HG03571 (cell line): ENCODE data around the gene CD1D.
A peak's percentile ranks its signal among the peaks of the same experiment; 100 is the strongest.
"Not testable (repeated sequence)": the region's sequence is repeated elsewhere in the genome, so short reads cannot be mapped to it uniquely, and the experiment has no call there.

Source experiments
- ATAC-seq: cut with Tn5 transposase; IDR thresholded peaks from one replicate; pipeline ENCODE4 v1.9.1; 2021; ENCODE audit not compliant: unreplicated experiment

CD1D gene

DNA sequence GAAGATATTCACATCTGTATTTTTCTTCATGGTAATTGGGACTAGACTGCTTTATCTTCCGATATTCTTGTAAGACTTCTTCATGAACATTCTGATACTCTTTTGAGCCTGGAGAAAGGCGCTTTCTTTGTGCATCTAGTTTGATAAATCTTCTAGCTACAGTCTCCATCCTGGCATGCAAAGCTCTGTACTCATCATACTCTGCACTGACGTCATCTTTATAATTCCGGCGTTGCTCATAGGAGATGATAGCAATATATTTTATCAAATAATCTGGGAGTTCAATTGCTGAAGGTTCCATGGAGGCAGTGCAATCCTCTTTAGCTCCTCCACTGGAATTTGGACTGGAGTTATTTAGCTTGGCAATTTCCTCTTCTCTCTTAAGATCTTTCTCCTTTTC, 4.8 kb upstream of the CD1D start:
- ATAC-seq, result not testable (repeated sequence)

DNA sequence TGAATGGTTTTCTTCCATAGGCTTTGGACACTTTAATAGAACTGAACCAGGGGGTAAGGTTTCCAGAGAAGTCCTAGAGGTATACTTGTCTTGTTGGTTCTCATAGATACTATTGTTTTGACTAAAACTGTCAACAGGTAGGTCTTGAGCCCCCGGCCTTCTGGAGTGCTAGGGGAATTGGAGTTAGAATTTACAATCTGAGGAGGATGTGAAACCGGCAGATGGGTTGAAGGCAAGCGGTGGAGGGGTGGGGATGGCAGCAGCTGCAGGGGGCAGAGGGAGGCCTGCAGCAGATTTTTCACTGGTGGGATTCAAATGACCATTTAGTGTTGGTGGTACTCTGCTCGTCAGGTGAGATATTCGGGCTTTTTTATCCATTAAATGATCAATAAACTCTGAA, 4.3 kb upstream of the CD1D start:
- no peak for ATAC-seq

DNA sequence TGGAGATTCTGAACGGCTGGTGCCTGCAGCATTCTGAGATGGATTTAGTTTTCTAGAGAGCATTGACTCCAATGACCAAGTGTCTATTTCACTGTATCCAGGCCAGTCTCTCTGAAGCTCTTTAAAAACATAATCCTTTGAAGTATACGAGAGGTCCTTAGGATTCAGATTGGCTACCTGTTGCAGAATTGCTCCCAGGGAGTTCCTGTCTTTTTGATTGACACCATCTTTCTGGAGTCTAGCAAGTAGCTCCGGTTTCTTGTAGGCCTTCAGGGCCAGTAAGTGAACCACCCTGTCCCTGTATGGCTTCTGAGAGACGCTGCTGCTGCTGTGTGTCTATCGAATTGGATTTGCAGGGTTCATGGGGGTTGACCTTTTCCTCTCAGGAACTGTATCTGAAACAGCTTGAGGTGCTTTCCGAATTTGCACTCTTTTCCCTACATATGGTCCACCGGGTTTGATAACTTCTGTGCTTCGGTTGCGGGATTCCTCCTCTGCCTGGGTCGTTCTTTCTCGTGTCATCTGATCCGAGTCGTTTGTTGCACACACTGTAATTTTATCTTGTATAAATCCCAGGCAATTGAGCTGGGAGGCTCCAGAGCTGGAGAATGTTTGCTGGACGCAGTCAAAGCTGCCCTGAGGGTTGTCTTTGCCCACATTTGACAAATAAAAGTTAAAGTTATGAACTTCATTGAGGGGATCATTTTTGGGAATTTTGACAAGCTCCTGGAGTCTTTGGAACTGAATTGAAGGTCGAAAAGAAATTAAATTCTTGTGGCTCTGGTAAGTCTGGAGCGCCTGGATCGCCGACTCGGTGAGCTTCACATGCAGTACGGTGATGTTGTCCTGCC, 3.6 kb upstream of the CD1D start:
- not testable (repeated sequence) for ATAC-seq

DNA sequence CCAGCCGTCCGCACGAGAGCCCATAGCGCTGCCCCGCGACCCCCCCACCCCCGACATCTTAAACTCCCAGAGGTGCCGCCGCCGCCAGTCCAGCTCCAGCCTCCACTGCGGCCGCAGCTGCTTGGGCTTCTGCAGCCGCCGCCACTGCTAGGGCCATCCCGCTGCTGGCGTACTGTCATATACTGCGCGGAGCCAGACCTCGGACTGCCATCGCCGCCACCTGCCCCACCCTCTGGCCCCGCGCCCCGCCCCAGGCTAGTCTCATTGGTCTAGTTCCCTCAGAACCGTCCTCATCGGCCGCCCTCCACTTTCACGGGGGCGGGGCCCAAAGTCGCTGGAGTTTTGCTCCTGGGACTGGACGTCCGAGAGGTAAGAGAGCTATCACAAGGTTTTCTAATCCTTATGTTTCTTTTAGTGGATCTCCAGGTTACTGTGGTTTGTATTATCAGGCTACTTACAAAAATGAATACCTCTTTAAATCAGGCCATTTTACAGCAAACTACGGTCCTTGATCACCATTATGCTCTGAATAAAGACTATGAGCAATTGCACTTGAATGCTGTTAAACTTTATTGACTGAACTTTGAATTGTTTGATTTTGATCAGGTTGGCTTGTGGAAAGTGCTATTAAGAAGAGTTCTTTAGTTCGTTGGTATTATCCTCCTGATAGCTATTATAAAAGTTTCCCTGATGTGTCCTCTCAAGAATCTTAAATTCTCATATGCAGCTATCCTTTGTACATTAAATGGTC, 2.8 kb upstream of the CD1D start:
- no peak for ATAC-seq

DNA sequence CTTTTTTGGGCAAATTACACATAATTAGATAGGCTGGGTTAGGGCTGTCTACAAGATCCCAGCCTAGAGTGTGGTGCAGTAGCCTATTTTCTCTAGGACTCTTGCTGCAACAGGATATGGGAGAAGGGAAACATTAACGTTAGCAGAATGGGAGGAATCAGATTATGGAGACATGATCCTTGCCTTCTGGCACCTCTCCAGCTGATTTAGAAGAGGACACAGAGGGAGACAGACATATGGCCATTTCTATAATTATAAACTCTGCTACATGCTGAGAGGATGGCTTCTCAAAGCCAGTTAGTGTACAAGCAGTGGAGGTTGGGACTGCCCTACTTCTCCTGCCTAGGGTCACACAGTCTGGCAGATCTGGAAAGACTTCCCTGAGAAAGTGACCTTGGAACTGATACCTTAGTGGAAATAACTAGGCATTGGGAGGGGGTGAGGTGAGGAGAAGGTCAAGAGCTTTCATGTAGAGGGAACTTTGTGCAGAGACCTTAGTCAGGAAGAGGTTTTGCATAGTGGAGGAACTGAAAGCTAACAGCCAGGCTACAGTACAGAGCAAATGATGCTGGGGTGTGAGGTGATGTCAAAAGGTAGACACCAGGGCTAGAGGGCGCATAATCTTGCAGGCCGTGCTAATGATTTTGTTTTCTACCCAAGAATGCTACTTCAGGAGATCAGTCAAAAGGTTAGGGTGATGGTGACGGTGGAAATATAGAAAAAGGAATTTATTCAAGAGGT, 1.2 kb upstream of the CD1D start:
- peak; percentile 89 for ATAC-seq

DNA sequence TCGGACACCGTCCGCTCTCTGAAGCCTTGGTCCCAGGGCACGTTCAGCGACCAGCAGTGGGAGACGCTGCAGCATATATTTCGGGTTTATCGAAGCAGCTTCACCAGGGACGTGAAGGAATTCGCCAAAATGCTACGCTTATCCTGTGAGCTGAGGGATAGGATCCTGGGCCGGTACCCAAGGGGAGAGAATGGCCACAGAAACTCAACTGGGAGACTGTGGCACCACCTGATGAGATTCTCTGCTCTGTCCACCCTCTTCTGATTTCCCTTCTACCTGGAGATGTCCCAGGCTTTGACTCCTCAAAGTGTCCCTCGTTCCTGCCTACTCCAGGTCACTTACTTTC, 855 bp downstream of the CD1D start:
- no peak for ATAC-seq

DNA sequence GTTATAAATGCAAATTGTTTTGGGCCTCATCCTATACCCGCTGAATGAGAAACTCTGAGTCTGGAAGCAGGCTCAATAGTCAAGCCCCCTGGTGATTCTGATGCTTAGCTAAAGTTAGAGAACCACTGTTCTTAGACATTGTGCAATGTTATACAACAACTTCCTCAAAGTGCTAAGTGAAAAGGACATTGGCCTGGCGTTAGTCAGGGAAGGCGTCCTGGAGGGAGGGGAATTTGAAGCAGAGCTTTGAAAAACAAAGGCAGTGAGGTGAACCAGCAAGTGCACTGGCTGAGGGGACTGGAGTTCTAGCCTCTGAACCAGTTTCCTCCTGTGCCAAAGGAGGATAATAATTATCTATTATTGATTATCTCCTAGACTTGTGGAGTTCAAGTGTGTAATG, 5.1 kb downstream of the CD1D start:
- no peak for ATAC-seq

DNA sequence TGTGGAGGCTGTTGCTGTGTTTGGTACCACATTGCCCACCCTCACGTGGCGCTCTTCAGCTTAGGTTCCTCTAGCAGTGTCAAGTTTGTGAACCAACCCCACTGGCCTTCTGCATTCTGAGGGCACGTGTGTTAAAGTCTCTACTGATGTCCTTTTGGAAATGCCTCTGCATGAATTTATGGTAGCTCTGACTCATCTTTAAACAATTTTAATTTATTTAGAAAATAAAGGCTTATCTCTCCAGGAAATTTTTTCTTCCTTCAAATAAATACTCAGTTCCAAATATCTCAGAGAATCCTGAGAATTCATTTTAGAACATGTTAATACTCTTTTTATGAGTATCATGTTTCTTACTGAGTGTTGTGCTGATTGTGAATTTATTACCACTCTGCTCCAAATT, 5.5 kb downstream of the CD1D start:
- ATAC-seq, result no peak

DNA sequence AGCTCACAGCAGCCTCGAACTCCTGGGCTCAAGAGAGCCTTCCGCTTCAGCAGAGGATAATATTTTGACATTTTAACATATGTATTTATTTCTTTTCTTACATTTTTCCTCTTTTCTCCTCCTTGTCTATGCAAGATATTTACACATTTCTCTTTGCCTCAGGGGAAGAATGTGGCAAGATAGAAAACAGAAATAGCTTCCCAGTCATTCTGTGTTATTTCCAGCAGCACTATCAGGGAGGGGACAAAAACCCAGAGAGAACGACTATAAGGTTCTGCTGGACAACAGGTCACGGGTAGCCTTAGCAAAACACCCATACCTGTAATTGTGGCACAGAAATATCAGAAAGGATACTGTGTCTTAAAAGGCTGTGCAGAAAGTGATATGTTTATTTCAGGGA, 7.9 kb downstream of the CD1D start:
- no peak for ATAC-seq

DNA sequence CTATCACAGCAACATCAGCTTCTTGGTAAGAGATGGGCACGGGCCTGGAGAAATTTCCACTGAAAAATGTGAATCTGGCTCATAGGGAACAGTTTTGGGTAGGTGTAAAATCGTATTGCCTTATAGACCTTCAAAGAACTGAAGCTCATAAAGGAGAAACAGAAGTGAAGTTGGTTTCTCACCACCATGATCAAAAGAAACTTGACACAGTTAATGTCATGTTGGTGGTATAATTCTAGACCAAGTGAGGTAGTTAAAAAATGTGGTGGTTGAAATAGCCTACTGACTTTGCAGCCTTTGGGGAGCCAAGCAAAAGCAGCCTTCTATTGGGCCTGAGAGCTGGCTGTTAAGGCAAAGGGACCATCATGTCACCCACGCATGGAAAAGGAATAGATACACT, 8.9 kb downstream of the CD1D start:
- no peak for ATAC-seq

DNA sequence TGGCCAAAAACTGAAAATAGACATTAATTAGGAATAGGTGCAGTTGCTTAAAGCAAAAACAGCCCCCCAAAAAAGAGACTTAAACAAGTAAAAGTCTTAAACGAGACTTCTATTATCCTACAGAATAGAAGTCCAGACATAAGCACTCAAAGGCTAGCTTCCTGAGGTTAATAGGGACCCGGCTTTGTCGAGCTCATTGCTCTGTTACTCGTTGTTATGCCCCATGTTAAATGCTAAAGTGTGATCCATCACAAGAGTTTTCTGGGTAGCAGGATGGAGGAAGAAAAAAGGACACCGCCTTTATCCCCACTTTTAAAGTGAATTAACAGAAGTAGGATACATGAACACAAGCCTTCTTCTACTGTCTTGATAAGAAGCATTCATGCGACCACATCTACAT, 10.6 kb downstream of the CD1D start:
- ATAC-seq, result no peak

DNA sequence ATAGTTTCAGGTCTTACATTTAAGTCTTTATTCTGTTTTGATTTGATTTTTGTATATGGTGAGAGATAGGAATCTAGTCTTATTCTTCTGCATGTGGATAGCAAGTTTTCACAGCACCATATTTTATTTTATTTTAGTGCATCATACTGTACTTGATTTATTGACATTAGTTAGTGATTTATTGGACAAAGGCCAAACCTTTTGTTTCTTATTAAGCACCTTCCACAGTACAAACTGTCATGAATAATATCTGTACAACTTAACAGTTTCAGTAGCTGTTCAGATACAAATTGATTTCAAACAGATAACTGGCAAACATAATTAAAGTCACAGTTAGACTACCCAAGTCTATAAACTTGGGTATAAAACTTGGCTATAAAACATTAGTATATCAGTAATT, 15.8 kb downstream of the CD1D start:
- no peak for ATAC-seq

DNA sequence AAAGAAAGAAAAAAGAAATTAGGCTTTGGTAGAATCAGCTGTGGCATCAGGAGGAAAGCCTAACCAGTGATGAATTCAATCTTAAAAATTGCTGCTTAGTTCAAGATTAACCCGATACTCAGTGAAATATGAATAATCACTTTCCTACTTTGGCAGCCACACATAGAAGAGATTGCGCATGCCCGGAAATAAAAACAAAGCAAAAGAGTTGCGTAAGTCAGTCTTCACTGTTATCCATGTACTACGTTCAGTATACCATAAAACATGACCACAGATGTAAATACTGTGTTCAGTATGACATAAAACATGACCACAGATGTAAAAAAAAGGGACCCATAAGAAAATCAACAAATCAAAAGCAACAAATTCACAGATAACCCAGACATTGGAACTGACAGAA, 19.2 kb downstream of the CD1D start:
- ATAC-seq, result no peak

DNA sequence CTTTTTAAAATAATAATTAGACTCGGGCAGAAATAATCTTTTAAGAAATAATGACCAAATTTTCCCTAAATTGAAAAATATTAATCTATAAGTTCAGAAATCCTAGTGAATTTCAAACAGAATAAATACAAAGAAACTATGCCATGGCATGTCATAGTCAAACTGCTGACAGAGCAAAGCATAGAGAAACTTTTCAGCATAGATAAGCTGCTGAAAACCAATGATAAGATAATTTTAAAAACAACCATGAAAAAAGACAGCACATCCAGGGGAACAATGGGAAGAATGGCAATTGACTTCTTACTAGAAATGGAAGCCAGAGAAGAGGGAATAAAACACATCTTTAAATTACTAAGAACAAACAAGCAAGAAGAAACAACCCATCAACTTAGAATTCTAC, 19.8 kb downstream of the CD1D start:
- ATAC-seq, result no peak

DNA sequence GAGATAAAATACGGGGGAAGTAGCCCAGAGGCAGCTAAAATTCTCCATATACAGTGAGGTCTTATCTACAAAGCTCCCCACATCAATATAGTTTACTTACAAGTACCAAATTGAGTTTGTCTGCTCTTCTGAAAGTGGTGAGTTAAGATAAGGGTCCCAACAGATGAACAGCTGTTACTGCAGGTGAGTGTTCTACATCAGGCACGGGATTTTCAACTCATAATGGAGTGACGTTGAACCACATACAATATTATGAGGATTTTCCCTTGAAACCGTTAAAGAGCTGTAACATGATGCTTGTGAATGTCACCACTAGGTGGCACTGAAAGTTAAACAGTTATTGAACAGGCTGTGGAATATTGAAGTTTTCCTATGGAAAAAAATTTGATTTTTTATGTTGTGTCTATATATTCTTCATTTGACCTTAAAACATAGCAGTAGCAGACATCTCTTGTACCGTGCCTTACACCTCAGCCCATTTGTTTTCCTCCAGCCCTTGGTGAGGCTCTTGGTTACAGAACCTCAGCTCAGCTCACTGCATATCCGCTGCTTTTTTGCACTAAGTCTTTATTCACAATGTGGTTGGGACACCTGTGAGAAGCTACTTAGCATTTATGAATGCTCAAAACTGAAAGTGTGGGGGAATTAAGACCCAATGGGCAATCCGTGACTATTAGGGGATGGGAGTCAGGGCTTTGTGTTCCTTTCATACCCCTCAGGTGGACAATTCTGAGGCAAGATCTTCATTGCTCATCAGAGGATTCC, 23.2 kb downstream of the CD1D start:
- ATAC-seq, result no peak

DNA sequence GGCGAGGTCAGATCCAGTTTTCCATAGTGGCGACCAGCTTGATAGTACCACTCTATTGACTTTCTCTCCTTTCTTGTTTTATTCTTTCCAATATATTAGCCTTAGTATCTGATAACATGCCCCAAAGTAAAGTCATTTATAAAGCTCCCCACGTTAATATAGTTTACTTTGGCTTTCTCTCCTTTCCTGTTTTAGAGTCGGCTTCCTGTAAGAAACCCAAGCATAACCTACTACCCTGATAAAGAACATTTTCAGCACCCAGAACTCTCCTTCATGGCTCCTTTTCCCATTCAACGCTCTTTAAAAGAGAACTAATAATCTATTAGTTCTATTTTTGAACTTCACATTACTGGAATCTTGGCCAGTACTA, 23.7 kb downstream of the CD1D start:
- no peak for ATAC-seq

DNA sequence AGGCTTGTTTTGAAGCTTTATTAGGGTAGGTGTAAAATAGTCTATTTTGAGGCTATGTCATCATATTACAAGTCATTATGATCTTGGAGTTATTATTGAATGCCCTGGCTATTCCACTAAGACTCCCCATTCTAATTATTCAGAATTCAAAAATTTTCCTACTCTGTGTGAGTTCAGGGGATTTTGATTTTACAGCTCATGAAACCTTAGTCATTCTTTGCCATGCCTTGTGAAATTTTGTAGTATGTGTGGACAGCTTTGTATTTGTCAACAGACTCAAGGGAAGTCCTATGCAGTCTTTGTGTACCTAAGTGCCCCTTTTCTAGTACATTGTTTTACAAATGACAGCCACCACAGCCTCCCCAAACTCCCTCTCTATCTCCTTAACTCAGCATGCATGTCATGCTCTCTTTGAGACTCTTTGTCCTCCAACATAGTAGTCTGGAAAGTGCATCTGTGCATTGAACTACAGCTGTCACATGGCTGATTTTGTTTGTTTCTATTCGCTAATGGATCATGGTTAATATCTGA, 28.0 kb downstream of the CD1D start:
- ATAC-seq, result no peak

DNA sequence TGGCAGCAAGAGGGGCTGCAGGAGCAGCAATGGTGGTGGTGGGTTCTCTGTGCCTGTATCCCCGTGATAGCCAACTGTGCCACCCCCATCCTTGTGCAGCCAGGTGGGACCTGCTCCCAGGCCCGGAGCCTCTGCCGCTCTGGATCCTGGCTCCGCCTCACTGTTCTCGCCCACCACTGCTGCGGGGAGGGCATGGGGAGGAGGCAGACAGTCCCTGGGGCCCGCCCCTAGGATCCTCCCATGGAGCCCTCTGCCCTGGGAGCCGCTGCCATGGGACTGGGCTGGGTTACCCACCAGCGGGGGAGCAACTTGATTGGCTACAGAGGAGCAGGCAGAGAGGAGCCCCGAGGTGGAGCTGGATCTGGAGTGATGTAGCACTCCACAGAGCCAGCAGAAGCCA, 31.6 kb downstream of the CD1D start:
- ATAC-seq, result no peak

DNA sequence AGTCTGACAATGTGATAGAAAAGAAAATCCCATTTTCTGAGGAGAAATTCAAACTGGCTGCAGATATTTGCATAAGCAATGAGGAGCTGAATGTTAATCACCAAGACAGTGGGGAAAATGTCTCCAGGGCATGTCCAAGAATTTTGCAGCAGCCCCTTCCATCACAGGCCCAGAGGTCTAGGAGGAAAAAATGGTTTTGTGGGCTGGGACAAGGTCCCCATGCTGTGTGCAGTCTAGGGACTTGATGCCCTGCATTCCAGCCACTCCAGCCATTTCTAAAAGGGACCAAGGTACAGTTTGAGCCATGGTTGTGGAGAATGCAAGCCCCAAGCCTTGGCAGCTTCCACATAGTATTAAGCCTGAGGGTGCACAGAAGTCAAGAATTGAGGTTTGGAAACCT, 42.8 kb downstream of the CD1D start:
- not testable (repeated sequence) for ATAC-seq

DNA sequence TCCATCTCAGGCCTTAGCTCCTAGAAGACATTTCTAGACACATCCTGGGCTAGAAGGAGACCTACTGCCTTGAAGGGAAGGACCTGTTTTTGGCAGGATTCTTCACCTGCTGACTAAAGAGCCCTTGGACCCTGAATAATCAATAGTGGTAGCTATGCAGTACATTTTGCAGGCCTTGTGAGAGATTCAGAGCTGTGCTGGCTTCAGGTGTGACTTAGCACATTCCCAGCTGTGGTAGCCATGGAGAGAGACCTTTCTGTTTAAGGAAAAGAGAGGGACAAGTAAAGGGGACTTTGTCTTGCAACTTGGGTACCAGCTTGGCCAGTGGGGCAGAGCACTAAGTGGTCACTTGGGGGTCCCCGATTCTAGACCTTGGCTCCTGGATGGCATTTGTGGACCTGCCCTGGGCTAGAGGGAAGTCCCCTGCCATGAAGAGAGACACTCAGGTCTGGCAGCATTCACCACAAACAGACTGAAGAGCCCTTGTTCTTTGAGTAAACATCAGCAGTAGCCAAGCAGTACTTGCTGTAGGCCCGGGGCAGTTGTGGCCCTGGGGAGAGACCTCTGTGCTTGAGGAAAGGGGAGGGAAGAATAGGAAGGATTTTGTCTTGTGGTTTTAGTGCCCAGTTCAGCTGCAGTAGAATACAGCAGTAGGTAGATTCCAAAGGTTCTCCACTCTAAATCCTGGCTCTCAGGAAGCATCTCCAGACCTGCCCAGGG, 47.4 kb downstream of the CD1D start:
- ATAC-seq, result no peak
